HG03354 (cell line): ENCODE results near the gene RNF227.
"Not testable (repeated sequence)": the region's sequence is repeated elsewhere in the genome, so short reads cannot be mapped to it uniquely, and the experiment has no call there.

Experiments
- ATAC-seq: cut with Tn5 transposase; IDR thresholded peaks from one replicate; pipeline ENCODE4 v1.9.1; 2021; ENCODE audit warnings: mild to moderate bottlenecking; ENCODE audit not compliant: unreplicated experiment, poor library complexity, severe bottlenecking

RNF227 gene

DNA sequence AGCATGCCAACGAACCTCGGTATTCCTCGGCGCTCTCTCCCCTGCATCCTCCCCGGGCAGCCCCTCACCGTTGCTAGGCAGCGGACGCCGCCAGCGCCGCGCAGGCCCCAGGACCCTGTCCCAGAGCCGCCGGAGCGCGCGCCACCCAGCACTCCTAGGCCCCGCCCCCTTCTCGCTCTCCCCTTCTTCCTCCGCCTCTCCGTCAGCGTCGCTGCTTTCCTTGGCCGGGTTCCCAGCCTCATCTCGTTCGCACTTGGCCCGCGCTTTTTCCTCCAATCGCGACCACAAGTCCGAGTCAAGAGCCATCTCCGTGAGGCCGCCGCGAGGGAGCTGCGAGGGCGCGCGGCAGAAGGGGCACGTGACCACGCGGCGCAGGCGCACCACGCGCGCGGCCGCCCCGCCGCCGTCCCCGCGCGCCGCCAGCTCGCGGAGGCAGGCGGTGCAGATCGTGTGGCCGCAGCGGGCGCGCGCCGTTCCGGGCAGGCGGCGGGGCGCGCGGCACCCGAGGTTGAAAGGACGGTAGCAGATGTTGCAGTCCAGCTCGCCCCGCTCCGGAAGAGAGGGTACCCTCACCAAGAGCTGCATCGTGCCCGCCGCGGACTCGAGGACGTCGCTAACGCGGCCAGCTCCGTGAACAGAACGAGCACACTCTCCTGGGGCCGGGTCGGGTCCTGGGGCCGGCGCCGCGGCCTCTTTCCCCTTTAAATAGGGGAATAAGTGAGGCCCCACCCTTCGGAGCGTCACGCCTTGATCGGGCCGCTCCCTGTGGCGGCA lies at the start of gene RNF227:
TSS of gene RNF227 (minus strand) at position 679 of the 774 bp plus-strand sequence. CDS start at position 585, 94 bp downstream.
- peak; percentile 74 for ATAC-seq

DNA sequence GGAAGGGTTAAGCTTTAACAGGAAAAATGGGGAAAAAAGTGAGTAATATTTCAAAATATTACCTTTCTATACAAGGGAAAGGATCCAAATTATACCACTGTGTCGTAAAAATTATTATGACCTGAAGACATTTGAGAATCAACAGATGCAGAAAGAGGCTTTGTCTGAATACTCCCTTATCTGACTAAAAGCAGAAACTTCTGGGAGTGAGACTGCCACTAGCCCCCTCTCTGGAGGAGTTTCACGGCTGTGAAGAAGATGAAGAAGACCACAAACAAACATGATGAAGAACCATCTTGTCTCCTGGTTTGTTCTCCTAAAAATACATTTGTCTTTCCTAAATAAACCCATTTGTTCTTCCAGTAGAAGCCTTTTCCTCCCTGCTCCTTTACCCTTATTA lies 45.3 kb upstream of the RNF227 start:
- no peak for ATAC-seq

DNA sequence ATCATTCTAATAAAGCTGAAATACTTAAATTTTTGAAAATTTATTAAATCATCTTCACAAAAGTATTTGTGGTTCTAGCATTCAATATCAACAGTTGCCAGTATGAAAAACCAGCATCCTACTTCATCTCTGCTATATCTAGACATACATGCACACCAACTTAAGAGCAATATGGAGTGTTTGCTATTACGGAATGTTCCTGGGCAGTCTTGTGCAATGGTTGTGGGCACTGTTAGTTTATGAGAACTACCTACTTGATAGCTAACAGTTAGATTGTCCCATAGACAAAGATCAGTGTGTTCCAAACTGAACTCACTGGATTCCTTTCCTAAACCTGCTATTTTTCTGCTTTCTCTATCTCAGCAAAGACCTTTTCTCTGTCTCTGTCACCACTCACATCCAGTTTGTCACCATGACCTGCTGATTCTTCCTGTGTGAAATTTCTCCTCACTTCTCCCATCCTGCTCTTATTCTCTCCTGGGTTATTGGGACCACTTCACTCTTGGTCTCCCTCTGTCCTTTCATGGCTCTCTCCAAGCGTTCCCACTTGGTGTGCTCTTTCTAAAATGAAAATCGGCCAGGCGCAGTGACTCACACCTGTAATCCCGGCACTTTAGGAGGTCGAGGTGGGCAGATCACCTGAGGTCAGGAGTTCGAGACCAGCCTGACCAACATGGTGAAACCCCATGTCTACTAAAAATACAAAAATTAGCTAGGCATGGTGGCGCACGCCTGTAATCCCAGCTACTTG lies 43.6 kb upstream of the RNF227 start:
- no peak for ATAC-seq

DNA sequence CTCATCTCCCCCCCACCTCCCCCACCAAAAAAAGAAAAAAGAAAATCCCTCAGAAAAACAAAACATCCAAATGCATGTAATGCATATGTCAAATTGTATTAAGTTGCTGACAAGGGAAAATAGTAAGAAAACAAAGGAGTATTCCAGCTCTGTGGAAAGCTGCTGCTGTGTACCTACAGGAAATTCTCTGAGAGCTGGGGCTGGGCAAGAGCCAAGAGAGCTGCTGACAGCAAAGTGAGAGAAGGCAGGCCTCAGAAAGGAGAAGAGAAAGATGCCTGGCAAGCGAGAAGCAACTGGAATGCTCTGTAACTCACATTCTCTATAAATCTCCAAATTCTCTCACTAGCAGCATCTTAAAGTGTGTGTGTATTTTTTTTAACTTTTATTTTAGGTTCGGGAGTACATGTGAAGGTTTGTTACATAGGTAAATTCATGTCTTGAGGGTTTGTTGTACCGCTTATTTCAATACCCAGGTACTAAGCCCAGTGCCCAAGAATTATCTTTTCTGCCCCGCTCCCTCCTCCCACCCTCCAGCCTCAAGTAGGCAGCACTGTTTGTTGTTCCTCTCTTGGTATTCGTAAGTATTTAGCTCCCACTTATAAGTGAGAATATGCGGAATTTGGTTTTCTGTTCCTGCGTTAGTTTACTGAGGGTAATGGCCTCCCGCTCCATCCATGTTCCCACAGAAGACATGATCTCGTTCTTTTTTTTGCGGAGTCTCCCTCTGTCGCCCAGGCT lies 40.3 kb upstream of the RNF227 start:
- no peak for ATAC-seq

- no peak for ATAC-seq
These were observed 39.5 kb upstream of the RNF227 start for GRCh38 chr17:7955414-7956227.

DNA sequence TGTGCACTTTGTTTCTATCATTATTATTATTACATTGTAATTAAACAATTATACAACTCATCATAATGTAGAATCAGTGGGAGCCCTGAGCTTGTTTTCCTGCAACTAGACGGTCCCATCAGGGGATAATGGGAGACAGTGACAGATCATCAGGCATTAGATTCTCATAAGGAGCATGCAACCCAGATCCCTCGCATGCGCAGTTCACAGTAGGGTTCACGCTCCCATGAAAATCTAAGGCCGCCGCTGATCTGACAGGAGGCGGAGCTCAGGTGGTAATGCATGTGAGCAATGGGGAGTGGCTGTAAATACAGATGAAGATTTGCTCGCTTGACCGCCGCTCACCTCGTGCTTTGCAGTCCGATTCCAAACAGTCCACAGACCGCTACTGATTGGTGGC lies 37.2 kb upstream of the RNF227 start:
- ATAC-seq, result not testable (repeated sequence)

- peak; percentile 74 for ATAC-seq
These were observed 35.2 kb upstream of the RNF227 start for GRCh38 chr17:7951143-7951792.

- ATAC-seq, result no peak
These were observed 34.5 kb upstream of the RNF227 start for GRCh38 chr17:7950578-7950977.

DNA sequence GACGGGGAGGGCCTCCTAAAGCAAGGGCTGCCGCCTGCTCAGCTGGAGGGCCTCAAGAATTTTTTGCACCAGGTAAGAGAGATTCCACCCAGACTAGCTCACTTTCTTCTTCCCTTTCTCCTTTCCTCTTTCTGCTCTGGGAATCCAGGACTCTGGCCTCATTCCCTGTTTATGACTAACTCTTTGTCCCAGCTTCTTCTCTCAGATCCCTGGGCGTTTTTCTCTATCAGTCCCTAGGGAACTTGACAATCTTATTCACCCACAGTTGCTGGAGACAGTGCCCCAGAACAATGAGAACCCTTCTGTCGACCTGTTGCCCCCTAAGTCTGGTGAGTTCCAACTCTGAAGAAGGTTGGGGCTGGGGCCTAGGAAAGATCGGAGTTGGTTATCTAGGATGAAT lies 31.6 kb upstream of the RNF227 start:
- no peak for ATAC-seq

- no peak for ATAC-seq
These were observed 30.4 kb upstream of the RNF227 start for GRCh38 chr17:7946441-7946840.

- no peak for ATAC-seq
These were observed 29.6 kb upstream of the RNF227 start for GRCh38 chr17:7945651-7946050.

- no peak for ATAC-seq
These were observed 28.2 kb upstream of the RNF227 start for GRCh38 chr17:7944326-7944725.

DNA sequence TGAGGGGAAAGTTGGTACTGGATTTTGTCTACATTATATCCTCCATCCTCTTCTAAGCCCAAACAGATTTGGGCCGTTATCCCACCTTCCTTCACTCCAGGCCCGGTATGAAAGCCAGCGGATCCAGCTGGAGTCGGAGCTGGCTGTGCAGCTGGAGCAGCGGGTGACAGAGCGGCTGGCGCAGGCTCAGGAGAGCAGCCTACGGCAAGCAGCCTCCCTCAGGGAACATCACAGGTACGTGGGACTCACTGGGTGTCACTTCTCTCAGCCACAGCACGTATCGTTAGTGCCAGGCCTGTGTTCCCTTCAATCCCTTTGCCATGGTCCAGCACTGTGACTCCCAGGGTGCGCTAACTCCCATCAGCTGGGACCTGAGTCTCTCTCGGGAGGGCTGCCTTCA lies 27.2 kb upstream of the RNF227 start:
- ATAC-seq, result no peak

DNA sequence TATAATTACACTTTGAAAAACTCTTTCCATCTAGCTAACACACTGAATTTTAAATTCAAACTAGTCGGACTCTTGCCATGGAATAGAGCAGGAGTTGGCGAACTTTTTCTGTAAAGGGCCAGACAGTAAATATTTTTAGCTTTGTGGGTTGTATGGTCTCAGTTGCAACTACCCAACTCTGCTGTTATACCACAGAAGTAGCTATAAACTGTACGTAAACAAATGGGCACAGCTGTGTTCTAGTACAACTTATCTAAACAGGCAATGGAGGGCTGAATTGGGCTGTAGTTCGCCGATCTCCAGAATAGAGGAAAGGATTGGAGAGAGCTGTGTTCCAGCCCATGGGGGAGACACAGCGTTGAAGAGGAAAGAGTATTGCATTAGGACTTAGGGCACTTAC lies 24.7 kb upstream of the RNF227 start:
- no peak for ATAC-seq

DNA sequence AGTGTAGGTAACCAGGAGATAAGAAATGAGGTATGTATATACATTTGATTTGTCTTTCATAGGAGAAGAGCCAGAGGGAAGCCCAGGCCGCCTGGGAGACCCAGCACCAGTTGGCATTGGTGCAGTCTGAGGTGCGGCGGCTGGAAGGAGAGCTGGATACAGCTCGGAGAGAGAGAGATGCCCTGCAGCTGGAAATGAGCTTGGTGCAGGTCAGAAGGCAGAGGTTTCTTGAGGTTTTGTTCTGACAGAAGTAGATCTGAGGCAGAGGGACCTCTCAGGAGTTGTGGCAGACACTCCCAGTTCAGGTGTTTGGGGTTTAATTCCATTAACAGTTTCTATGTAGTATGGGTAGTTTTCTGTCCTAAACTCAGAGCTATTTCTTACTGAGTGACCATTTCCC lies 23.9 kb upstream of the RNF227 start:
- ATAC-seq, result no peak

GRCh38 chr17:7935859-7936258 lies 19.8 kb upstream of the RNF227 start:
- no peak for ATAC-seq

- ATAC-seq, result no peak
These were observed 16.9 kb upstream of the RNF227 start for GRCh38 chr17:7932949-7933348.

GRCh38 chr17:7932483-7932891 lies 16.4 kb upstream of the RNF227 start:
- no peak for ATAC-seq
